GM19099 (cell line): ENCODE results near the gene CIART.

Experiments used
- POLR2A ChIP-seq: IDR thresholded peaks from 3 replicates; pipeline ENCODE4 v1.6.1; 2011; ENCODE audit warnings: low read depth; ENCODE audit not compliant: insufficient read length; ENCODE audit errors: extremely low read depth

Gene CIART

DNA sequence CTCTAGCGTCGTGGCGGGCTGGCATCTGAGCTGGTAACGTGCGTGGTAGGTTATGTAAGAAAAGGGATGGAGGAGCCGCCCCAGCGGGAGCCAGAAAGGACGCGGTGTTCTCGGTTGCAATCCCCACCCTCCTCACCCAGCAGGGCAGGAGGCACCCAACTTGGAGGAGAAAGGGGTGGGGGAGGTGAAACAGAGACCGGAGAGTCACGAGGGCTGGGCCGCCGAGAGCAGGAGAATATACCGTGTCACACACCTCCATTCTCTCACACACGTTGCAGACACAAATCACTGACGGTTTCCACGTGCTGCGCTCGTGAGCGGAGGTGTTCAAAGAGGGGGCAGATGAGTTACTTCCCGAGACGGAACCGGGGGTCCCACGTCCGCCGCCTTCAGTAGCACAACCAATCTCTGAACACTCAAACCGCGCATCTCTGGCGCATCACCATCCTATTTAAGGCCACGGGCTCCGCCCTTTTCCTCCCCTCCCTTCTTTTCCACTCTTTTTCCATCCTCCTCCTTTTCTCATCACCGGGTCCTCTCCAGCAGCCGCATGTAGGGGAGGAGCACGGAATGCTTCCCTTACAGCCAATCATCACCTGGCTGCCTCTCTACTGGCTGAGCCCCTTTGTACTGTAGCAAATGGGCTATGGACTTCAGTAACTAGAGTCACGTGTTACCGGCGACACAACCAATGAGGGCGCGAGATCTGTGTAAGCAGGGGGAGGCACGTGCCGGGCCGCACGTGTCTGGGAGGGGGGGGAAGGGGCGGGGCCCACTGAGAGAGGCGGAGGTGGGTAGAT, at the start of gene CIART:
Gene CIART, plus strand, starts transcription at position 797 of the 800 bp plus-strand sequence. CDS start 714 bp downstream, outside the sequence.
- TF ChIP-seq POLR2A: no peak

DNA sequence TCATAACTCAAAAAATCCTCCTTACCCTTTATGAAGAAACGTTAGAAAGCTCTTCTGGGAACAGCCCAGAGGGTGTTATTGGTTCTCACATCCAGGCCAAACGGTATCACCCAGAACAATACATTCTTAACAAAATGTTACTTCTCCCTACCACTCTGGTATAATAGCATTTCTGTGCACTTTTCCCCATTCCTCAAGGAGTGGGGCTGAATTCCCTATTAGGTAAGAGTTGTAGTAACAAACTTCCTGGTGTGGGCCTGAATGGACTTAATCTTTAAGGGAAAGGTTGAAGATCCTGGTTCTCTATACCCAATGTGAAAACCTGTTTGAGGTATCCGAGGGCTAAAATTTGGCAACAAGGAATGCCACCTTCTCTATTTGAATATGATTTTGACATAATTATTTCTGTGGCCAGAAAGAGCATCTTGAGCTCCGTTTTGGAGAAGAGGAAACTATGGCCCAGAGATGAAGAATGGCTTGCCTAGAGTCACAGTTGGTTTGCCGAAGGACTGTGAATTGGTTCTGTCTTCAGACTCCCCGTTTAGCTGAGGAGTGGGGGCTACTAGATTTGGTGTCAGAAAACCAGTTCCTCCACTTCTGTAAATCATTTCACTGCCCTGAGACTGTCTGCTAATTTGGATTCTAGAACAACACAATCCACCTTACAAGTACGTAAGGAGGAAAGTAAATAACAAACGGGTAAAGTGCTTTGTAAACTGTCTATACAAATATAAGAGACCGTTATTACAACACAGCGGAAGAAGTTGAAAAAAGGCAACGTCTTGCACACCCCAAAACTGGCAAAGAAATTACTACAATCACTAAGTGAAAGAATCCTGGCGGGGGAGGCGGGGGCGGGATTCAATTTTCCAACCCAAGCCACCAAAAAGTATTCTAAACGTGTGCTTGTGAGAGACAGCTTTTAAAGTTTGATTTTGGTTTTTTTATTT, 48.7 kb upstream of the CIART start:
- TF ChIP-seq POLR2A: no peak

DNA sequence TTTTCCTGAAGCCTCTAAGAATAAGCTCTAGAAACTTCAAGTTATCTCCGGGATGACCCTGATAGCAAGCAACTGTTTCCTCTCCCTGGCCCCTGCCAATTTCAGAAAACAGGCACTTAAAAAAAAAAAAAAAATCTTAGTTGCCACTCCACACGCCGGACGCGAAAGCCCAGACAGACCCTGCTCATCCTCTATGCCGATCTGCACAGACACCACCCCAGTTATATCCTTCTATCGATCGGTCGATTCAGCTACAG, 48.1 kb upstream of the CIART start:
- no peak for TF ChIP-seq POLR2A

GRCh38 chr1:150234566-150235293, 47.6 kb upstream of the CIART start:
- TF ChIP-seq POLR2A: peak; percentile 95

GRCh38 chr1:150235294-150235851, 47.0 kb upstream of the CIART start:
- no peak for TF ChIP-seq POLR2A

- TF ChIP-seq POLR2A: peak; percentile 98
Observed at GRCh38 chr1:150235852-150236613, 46.3 kb upstream of the CIART start, which contains the start of gene ANP32E. TSS of gene ANP32E (minus strand) at chr1:150236112. CDS start at chr1:150235786, 326 bp downstream.

- no peak for TF ChIP-seq POLR2A
Observed at GRCh38 chr1:150236614-150237100, 45.7 kb upstream of the CIART start.

DNA sequence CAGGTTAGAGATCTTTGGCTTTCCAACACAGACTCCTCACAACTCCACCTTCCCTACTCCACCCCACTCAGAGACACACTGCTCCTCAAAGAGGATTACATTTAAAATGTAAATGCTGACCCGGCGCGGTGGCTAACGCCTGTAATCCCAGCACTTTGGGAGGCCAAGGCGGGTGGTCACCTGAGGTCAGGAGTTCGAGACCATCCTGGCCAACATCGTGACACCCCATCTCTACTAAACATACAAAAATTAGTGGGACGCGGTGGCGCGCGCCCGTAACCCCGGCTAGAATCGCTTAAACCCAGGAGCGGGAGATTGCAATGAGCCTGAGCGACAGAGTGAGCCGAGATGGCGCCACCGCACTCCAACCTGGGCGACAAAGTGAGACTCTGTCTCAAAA, 44.6 kb upstream of the CIART start:
- TF ChIP-seq POLR2A: no peak

GRCh38 chr1:150243003-150243402, 39.4 kb upstream of the CIART start:
- no peak for TF ChIP-seq POLR2A

DNA sequence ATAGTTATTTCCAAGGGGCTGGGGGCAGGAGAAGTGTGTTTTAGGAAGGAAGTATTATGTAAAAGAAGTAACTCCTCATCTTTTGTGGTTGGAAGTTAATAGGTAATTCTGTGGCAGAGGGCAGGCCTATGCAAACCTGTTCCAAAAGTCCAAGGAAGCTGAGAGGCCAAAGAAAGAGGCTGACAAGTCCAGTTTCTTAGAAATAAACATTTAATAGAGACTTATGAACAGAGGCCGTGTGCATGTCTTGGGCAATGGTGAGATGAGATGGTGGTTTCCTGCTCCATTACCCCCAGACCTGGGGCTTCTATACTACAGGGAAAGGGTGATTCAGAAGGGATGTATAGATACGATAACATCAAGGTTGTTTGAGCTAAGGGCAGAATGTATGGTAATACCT, 32.4 kb upstream of the CIART start:
- no peak for TF ChIP-seq POLR2A

- TF ChIP-seq POLR2A: no peak
Observed at GRCh38 chr1:150256198-150256553, 26.2 kb upstream of the CIART start.

- TF ChIP-seq POLR2A: no peak
Observed at GRCh38 chr1:150256554-150257341, 25.6 kb upstream of the CIART start.
